Endothelial cell of umbilical vein (primary cell): ENCODE measurements around the gene FBXO44. TPM values are rescaled to one million over a fixed set of nuclear protein-coding genes. Genes with fewer than 3 reads are reported as not detected.

Experiments
- BruUV-seq: library from RNA; stranded (reverse); fragments of 400-500 nt; replicated peaks from 2 replicates; lab custom pipeline; 2021; lab: Mats Ljungman, UMichigan
- CTCF ChIA-PET: fragments of 300-600, 350-600 bp; sonication (Branson Sonifier 250); formaldehyde crosslinking; loops from one replicate; lab custom pipeline; 2021; ENCODE audit warnings: antibody characterized with exemption, inconsistent platforms; lab: Charles Lee
- POLR2A ChIA-PET: fragments of 300-600, 350-600 bp; sonication (Branson Sonifier 250); formaldehyde crosslinking; loops from one replicate; lab custom pipeline; 2021; ENCODE audit warnings: antibody characterized with exemption, inconsistent platforms; lab: Charles Lee
- DNase-seq: peaks from one replicate; pipeline ENCODE4 v3.0.0-alpha.2; 2011; ENCODE audit warnings: low read depth, low spot score
- FAIRE-seq: peaks from 2 replicates; lab custom pipeline; 2011; peaks lifted over from hg19 to GRCh38; lab: Jason Lieb, UNC
- H2AFZ ChIP-seq: 2 replicates; pipeline ENCODE4 v1.6.0; 2012; ENCODE audit warnings: low read depth, low read length, control low read depth, inconsistent platforms
- H3K27ac ChIP-seq: 2 replicates; pipeline ENCODE4 v1.5.1; 2011; ENCODE audit warnings: low read depth, mild to moderate bottlenecking, control low read depth, low read length, moderate library complexity; ENCODE audit not compliant: insufficient read depth
- H3K27me3 ChIP-seq, 2 experiments: 2 replicates each; pipeline versions ENCODE4 v1.6.0 to v1.6.1; 2011; ENCODE audit warnings: low read length in 2 of 2, mixed read lengths in 1 of 2; ENCODE audit not compliant: control insufficient read depth in 2 of 2, insufficient read depth in 2 of 2
- H3K36me3 ChIP-seq, 2 experiments: 2 replicates in 1 of 2; 3 replicates in 1 of 2; pipeline ENCODE4 v1.5.1; 2011; ENCODE audit warnings: low read length in 2 of 2, mild to moderate bottlenecking in 1 of 2, moderate library complexity in 1 of 2; ENCODE audit not compliant: control insufficient read depth in 2 of 2, insufficient read depth in 2 of 2; ENCODE audit errors: extremely low read depth in 1 of 2
- H3K4me1 ChIP-seq: 3 replicates; pipeline ENCODE4 v1.5.1; 2011; ENCODE audit warnings: mild to moderate bottlenecking, low read length; ENCODE audit not compliant: control insufficient read depth, insufficient read depth; ENCODE audit errors: extremely low read depth
- H3K4me2 ChIP-seq: 2 replicates; pipeline ENCODE4 v1.6.1; 2011; ENCODE audit warnings: low read length, control low read depth, mixed read lengths; ENCODE audit not compliant: insufficient read depth
- H3K4me3 ChIP-seq, 3 experiments: fragments of 200-600 bp in 1 of 3; sonication (generic), shearing (Covaris generic) in 1 of 3; replicated peaks in 1 of 3; 2 replicates each; pipeline ENCODE4 v1.5.1; 2011 to 2016; ENCODE audit warnings: control low read depth in 3 of 3, low read length in 3 of 3, mild to moderate bottlenecking in 2 of 3, inconsistent platforms in 1 of 3, low read depth in 1 of 3, moderate library complexity in 1 of 3; ENCODE audit not compliant: insufficient read depth in 1 of 3
- H3K79me2 ChIP-seq: 2 replicates; pipeline ENCODE4 v1.6.0; 2012; ENCODE audit warnings: low read length, inconsistent platforms; ENCODE audit not compliant: control insufficient read depth, insufficient read depth
- H3K9ac ChIP-seq: replicated peaks from 2 replicates; pipeline ENCODE3; 2011; ENCODE audit warnings: low read length, control low read depth; ENCODE audit not compliant: insufficient read depth; ENCODE audit errors: extremely low read depth
- H3K9me1 ChIP-seq: replicated peaks from 3 replicates; pipeline ENCODE4 v1.6.0; 2011; ENCODE audit warnings: mild to moderate bottlenecking, low read length; ENCODE audit not compliant: control insufficient read depth, insufficient read depth; ENCODE audit errors: extremely low read depth
- H3K9me3 ChIP-seq: replicated peaks from 2 replicates; pipeline ENCODE4 v1.5.1; 2012; ENCODE audit warnings: low read length, inconsistent platforms; ENCODE audit not compliant: control insufficient read depth, insufficient read depth
- H4K20me1 ChIP-seq: replicated peaks from 2 replicates; pipeline ENCODE3; 2011; ENCODE audit warnings: mild to moderate bottlenecking, low read length; ENCODE audit not compliant: control insufficient read depth, insufficient read depth; ENCODE audit errors: extremely low read depth
- EZH2 ChIP-seq: IDR thresholded peaks from 2 replicates; pipeline ENCODE4 v1.6.1; 2012; ENCODE audit warnings: borderline replicate concordance, low read depth, mild to moderate bottlenecking, moderate library complexity, low read length, inconsistent platforms; ENCODE audit not compliant: severe bottlenecking
- FOS ChIP-seq: IDR thresholded peaks from 2 replicates; pipeline ENCODE4 v1.6.1; 2011; ENCODE audit warnings: mild to moderate bottlenecking, low read length, moderate library complexity, borderline replicate concordance; ENCODE audit not compliant: insufficient read depth
- GATA2 ChIP-seq: IDR thresholded peaks from 2 replicates; pipeline ENCODE4 v1.7.0; 2011; ENCODE audit warnings: low read depth, mild to moderate bottlenecking, moderate library complexity, mixed read lengths, low read length; ENCODE audit not compliant: insufficient read length, insufficient read depth
- JUN ChIP-seq: IDR thresholded peaks from 2 replicates; pipeline ENCODE4 v1.6.1; 2011; ENCODE audit warnings: borderline replicate concordance, low read depth; ENCODE audit not compliant: insufficient read length, insufficient read depth
- MYC ChIP-seq: IDR thresholded peaks from one replicate; pipeline ENCODE4 v1.6.1; 2011; ENCODE audit warnings: mild to moderate bottlenecking, low read depth, low read length
- POLR2A ChIP-seq: IDR thresholded peaks from 2 replicates; pipeline ENCODE4 v1.6.1; 2012; ENCODE audit warnings: low read depth, mild to moderate bottlenecking, control low read depth, low read length
- POLR2AphosphoS5 ChIP-seq: IDR thresholded peaks from 2 replicates; pipeline ENCODE4 v1.6.1; 2012; ENCODE audit warnings: low read depth, mild to moderate bottlenecking, control low read depth, low read length, moderate library complexity; ENCODE audit not compliant: insufficient read depth
- dilution Hi-C: fragments of 300-500 bp; cut with MboI; formaldehyde crosslinking; loops from one replicate; pipeline ENCODE4 v1.15.0; 2019; ENCODE audit warnings: low sequenced_read_pairs; ENCODE audit not compliant: extremely low pct_ligation_motif_present
- intact Hi-C: fragments of 100-400 bp; cut with micrococcal nuclease; formaldehyde crosslinking; loops from one replicate; pipeline ENCODE4 v1.10.0; 2022
- polyA plus RNA-seq, 4 experiments: library from polyadenylated mRNA; depleted of rRNA in 3 of 4; stranded (reverse) in 3 of 4; unstranded in 1 of 4; fragments of >200 nt; gene quantifications; 2 replicates each; pipeline versions ENCODE4 v1.2.1 to v1.2.3, GENCODE V29; 2011 to 2012; ENCODE audit warnings: missing spikeins in 1 of 4
- total RNA-seq: library from RNA; stranded (reverse); gene quantifications from 2 replicates; pipeline ENCODE4 v1.2.3, GENCODE V29; 2021
- TF ChIP-seq, protein P1 (sequence below): IDR thresholded peaks from 2 replicates; pipeline ENCODE4 v1.6.1; 2011; ENCODE audit not compliant: insufficient read depth, insufficient read length
- TF ChIP-seq, protein P2 (sequence below), 2 donors: IDR thresholded peaks; 1 replicate in 1 of 2; 2 replicates in 1 of 2; pipeline ENCODE4 v1.5.1; 2011; ENCODE audit warnings: low read length in 2 of 2, mild to moderate bottlenecking in 2 of 2, moderate library complexity in 2 of 2, control low read depth in 1 of 2, inconsistent platforms in 1 of 2, low read depth in 1 of 2; ENCODE audit not compliant: insufficient read depth in 1 of 2; ENCODE audit errors: extremely low read depth in 1 of 2

The FBXO44 gene
- total and polyA plus RNA-seq, 2 donors (not counting 3 experiments of a cell fraction or from before 2014, with no cell fraction given) = 16.8 to 22.5 TPM

DNA sequence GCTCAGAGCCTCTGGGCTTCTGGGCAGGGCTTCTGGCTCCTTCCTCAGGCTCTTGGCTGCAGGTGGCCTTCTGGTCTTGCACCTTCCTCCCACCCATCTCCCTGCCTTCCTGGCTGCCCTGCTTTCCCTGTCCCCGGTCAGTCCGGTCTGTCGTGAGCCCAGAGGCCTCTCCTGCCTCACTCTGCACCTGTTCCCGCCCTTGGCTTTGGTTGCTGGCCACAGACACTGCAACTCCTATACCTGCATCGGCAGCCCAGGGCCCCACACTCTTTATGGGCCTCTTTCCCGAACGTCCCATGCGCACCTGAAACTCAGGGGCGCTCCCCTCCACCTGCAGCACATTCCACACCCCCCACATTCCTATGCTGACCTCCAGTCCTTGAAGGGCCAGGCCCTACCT, 8.4 kb upstream of the FBXO44 start:
- no peaks in the 10 kb centered on the region for H3K4me1 ChIP-seq
- H3K4me2 ChIP-seq = no peak overlapping the region
- H3K27ac ChIP-seq = no peak overlapping the region
- DNase-seq (no peak), FAIRE-seq (no peak)
- H3K36me3 ChIP-seq = no peaks in the 10 kb centered on the region
- no peaks in the 10 kb centered on the region for H3K9me3 ChIP-seq
- no peaks in the 10 kb centered on the region for H3K79me2 ChIP-seq
- CTCF ChIA-PET = interaction anchor here (0.6 to 12.8 kb wide), 43 partner anchors 7 to 645 kb away, joined by 3 to 373 read pairs (median 5); partner anchors contain the start of genes AGTRAP, EXOSC10, FBXO2 and FBXO44
- POLR2A ChIA-PET = interaction anchor here (1.2 kb wide), 1 partner anchor 609 kb away, joined by 3 read pairs; no protein-coding TSS in a partner anchor
- H3K9me1 ChIP-seq = no peaks in the 10 kb centered on the region
- no peaks in the 10 kb centered on the region for H3K27me3 ChIP-seq
- no TSS peak for BruUV-seq
- H3K9ac ChIP-seq = no peak overlapping the region
- no peak for TF ChIP-seq FOS
- no peak for TF ChIP-seq GATA2
- no peak for TF ChIP-seq POLR2A
- TF ChIP-seq, protein P1, sequence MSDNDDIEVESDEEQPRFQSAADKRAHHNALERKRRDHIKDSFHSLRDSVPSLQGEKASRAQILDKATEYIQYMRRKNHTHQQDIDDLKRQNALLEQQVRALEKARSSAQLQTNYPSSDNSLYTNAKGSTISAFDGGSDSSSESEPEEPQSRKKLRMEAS = no peak
- no peak for TF ChIP-seq JUN
- no peak for TF ChIP-seq EZH2
- TF ChIP-seq MYC = no peak
- TF ChIP-seq, protein P2, sequence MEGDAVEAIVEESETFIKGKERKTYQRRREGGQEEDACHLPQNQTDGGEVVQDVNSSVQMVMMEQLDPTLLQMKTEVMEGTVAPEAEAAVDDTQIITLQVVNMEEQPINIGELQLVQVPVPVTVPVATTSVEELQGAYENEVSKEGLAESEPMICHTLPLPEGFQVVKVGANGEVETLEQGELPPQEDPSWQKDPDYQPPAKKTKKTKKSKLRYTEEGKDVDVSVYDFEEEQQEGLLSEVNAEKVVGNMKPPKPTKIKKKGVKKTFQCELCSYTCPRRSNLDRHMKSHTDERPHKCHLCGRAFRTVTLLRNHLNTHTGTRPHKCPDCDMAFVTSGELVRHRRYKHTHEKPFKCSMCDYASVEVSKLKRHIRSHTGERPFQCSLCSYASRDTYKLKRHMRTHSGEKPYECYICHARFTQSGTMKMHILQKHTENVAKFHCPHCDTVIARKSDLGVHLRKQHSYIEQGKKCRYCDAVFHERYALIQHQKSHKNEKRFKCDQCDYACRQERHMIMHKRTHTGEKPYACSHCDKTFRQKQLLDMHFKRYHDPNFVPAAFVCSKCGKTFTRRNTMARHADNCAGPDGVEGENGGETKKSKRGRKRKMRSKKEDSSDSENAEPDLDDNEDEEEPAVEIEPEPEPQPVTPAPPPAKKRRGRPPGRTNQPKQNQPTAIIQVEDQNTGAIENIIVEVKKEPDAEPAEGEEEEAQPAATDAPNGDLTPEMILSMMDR (IDR thresholded peaks at IDR 0.05; ENCODE audit: extremely low read depth in 1 of 2, insufficient read depth in 1 of 2, low read depth in 1 of 2, low read length in 2 of 2) = no peak
- TF ChIP-seq POLR2AphosphoS5 = no peak
- no peak overlapping the region for H3K4me3 ChIP-seq
- no peaks in the 10 kb centered on the region for H4K20me1 ChIP-seq
- dilution Hi-C loops = no loop called here
- intact Hi-C loops = no loop called here
- H2AFZ ChIP-seq = no peak overlapping the region
